GM18867 (cell line): ENCODE data around the gene E2F8.

ENCODE experiments used
- ATAC-seq: cut with Tn5 transposase; IDR thresholded peaks from one replicate; pipeline ENCODE4 v1.9.1; 2021; ENCODE audit warnings: mild to moderate bottlenecking, moderate library complexity; ENCODE audit not compliant: unreplicated experiment

The E2F8 gene

GRCh38 chr11:19225581-19225980, 15.2 kb downstream of the E2F8 start:
- no peak for ATAC-seq

DNA sequence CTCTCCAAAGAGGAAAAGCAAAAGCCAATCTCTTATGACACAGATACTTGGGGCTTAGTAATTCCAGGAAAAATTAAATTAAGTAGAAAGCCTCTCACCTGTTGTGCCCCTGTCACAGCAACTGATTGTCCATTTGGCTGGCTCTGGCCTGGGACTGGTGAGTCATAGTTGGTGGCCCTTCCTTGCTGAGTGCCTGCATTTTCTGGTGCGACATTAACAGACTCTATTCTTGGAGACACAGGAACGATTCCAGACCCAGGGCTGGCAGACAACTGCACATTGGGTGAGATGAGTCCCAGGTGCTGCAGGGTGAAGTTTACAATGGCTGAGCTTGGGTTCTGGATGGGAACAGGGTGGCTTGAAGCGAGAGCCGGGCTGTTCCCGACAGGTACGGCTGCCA, 15.6 kb downstream of the E2F8 start:
- no peak for ATAC-seq

DNA sequence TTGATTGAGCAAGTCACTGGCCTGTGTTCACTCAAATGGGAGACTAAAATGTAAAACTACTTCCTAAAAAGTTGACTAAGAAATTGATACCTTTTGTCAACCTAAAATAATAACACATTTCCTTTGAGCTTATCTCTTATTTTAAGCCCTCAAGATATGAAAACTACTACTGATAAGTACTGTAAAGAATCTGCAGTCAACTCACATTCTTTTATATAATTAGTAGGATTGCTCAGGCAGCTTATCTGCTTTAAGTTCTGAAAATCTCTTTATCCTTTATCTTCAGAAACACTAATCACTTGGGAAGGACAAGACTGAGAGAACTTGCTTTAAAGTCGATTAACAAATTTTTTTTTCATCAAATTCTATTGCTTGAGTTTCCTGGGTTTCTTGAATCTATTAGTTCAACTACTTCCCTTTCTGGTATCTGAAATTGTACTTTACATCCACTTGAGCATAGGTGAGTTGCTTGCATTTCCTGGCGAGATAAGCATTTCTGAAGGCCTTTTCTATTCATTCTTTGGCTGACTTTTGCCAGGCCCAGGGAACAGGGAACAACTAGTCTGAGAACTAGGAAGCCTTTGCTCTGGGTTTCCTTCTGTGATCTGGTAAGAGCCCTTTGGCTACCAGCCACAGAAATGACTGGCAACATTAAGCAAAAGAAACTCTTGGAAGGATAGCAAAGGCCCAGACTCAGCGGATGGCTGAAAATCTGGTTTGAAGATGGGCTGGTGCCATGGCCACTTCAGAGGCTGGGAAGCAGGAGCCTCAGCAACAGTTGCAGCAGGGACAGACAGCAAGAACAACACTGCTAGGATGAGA, 19.6 kb downstream of the E2F8 start:
- ATAC-seq, result no peak

GRCh38 chr11:19218786-19219460, 21.8 kb downstream of the E2F8 start:
- ATAC-seq, result no peak

DNA sequence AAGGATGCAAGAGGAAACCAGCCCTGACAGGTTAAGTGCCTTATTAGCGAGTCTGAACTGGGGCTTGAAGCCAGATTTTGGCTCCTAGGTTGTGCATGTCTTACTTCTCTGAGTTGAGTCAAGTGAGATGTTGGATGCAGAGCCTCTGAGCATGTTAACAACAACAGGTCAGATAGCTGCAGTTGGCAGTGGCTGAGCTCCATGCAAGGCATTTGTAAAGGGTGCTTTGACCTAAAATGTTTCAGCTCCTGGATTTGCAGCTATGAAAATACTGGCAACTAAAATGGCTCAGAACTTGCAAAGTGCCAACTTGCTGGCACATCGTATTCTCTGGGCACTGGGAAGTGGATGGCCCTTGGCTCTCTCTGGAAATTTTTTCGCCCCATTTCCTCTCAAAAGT, 22.5 kb downstream of the E2F8 start:
- no peak for ATAC-seq

DNA sequence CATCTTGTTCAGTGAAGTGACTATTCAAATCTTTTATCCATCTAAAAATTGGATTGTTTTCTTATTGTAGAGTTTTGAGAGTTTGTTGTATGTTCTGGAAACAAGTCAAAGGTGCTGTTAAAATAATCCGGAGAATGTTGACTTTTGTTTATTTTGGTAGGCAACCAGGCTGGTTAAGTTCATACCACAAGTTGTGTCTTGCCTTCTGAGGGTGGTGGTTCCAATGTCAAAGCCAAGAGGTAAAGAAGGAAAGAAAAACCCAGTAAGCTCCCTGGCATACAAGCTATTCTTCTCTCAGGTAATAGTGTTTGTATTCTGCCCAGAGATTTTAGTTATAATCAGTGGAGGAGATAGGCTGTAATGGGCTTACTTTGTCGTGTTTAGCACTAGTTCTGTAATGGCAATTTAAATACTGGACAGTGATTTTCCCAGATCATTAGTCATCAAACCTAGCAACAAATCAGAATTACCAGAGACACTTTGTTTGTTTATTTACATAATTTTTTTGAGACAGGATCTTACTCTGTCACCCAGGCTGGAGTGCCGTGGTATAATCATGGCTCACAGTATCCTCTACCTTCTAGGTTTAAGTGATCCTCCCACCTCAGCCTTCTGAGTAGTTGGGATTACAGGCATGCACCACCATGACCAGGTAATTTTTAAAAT, 23.9 kb downstream of the E2F8 start:
- no peak for ATAC-seq

GRCh38 chr11:19216021-19216420, 24.7 kb downstream of the E2F8 start:
- no peak for ATAC-seq

DNA sequence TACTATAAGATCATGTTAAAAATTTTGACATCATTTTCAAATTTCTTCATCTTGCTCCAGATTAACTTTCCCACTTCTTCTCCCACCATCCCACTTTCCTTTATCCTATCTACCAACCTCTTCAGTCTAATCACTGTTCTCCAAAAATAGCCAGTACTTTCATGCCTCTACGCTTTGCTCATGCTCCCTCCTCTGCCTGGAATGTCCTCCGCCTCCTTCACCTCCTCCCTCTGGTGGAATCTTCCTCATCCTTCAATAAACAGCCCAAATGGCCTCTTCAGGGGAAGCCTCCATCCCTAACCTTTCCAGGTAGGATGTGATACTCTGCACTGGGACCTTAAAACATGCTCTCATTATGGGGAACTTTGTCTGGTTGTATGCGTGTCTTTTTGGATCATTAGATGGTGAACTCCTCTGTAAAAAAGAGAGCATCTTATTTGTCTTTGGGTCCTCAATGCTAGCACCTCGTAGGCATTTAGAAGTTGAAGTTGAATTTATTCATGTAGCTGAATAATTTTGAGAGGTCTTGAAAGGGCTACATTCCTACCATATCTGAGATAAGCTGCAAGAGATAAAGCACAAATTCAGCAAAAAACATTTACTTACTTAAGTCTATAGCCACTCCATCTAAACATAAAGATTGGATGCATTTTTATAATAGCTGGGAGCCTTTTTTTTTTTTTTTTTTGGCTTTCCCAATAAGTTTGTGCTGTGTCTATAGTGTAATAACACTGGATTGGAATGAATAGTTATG, 31.0 kb downstream of the E2F8 start:
- no peak for ATAC-seq

DNA sequence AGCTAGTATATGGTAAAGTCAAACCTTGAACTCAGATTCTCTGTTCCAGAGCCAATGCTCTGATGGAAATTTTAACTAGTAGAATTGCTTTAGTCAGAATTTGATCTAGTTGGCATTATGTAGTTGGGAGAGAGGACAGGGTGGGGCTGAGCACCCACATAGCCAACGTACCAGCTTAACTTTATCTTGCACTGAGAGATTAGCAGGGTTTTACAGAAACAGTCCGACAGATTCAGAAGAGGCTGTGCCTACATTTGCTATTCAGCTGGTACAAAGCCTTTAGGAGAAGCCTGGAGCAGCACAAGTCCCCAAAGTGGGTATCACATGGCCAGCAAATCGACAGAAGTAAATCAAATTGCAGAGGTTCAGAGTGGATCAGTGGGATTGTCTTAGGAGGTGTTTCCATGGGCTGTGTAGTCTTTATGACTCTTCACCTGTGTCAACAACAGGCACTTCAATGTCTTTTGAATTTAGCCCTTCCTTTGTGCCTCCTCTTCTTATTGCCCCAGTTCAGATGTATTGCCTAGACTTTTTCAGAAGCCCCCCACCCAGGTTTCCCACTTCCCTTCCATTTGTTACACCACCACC, 31.7 kb downstream of the E2F8 start:
- ATAC-seq, result no peak

DNA sequence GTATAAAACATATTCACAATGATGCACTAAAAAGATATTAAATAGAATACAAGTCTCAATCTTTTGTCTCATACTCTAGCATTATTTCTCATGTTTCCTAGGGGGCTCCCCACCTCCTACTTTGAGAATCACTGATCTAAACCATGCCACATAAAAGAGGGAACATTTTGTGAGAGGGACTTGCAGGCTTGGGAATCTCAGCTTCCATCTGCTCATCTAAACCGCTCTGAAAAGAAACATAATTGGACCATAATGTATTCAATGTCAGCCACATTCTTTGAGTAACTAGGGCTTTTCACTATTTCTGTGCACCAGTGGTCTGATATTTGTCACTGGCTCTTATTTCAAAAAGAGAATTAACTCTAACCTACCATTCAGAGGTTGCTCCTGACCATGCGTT, 32.6 kb downstream of the E2F8 start:
- ATAC-seq, result no peak

DNA sequence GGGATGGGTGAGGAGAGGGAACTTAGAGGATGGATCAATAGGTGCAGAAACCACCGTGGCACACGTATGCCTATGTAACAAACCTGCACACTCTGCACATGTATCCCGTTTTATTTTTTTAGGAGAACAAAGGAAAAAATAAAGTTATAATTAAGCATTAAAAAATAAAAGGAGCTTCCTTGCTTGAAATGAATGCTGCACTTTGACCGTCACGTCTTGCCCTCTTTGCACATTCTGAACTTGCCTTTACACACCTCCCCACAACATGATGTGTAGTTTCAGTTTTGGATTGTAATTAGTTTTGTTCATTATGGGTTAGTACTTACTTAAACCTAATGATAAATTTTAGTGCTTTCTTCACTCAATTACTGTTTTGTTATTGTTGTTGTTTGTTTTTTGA, 35.9 kb downstream of the E2F8 start:
- no peak for ATAC-seq

GRCh38 chr11:19201737-19202605, 38.8 kb downstream of the E2F8 start, which contains the start of gene CSRP3:
Gene CSRP3 (minus strand): TSS chr11:19201983. CDS start chr11:19192448, 9,535 bp downstream.
- no peak for ATAC-seq

GRCh38 chr11:19200410-19201201, 40.1 kb downstream of the E2F8 start:
- no peak for ATAC-seq

GRCh38 chr11:19199771-19200170, 41.0 kb downstream of the E2F8 start:
- no peak for ATAC-seq

GRCh38 chr11:19199048-19199447, 41.7 kb downstream of the E2F8 start:
- no peak for ATAC-seq

DNA sequence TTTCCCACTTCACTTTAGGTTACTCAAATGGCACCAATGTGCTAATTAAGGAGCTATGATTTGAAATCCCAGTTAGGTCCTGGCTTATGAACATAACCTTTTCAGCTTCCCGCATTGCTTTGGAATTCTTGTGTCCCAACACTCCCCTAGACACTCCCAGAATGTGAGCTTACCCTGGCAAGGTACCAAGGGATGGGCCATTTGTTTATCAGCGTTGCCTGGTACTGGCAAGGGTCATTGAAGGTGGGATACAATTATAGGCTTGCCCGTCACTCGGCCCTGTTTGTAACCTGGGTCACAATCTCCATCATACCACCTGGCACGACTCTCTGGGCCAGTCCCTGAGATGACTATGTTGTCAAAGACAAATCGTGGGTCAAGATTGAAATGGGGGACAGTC, 44.3 kb downstream of the E2F8 start:
- ATAC-seq, result no peak

GRCh38 chr11:19194620-19195308, 46.0 kb downstream of the E2F8 start:
- no peak for ATAC-seq

GRCh38 chr11:19193916-19194315, 46.8 kb downstream of the E2F8 start:
- no peak for ATAC-seq
